Thymus (tissue), 11 donors: ENCODE data around the gene PBX3. TPM values are rescaled to one million over a fixed set of nuclear protein-coding genes. Genes with fewer than 3 reads are reported as not detected.

ENCODE experiments used
- DNase-seq, 9 donors: peaks; one replicate each; pipeline ENCODE4 v3.0.0-alpha.2; 2013; ENCODE audit warnings: low spot score in 9 of 9, low read depth in 6 of 9, missing footprints in 1 of 9
- H3K27ac ChIP-seq, 2 donors: one replicate each; pipeline ENCODE4 v1.5.1; 2013; ENCODE audit warnings: control low read depth in 1 of 2, low read depth in 1 of 2, low read length in 1 of 2, mild to moderate bottlenecking in 1 of 2, moderate library complexity in 1 of 2
- H3K27me3 ChIP-seq, 2 donors: one replicate each; pipeline ENCODE4 v1.5.1; 2013; ENCODE audit warnings: low read length in 1 of 2; ENCODE audit not compliant: control insufficient read depth in 2 of 2, insufficient read depth in 1 of 2
- H3K36me3 ChIP-seq, 2 donors: one replicate each; pipeline ENCODE4 v1.5.1; 2013; ENCODE audit warnings: low read length in 1 of 2, mild to moderate bottlenecking in 1 of 2, moderate library complexity in 1 of 2; ENCODE audit not compliant: control insufficient read depth in 2 of 2, insufficient read depth in 2 of 2
- H3K4me1 ChIP-seq, 2 donors: one replicate each; pipeline ENCODE4 v1.5.1; 2013; ENCODE audit warnings: low read length in 2 of 2; ENCODE audit not compliant: control insufficient read depth in 2 of 2, insufficient read depth in 2 of 2
- H3K4me3 ChIP-seq, 2 donors: one replicate each; pipeline ENCODE4 v1.5.1; 2013; ENCODE audit warnings: low read length in 2 of 2, control low read depth in 1 of 2, mild to moderate bottlenecking in 1 of 2
- H3K9me3 ChIP-seq, 2 donors: one replicate each; pipeline ENCODE4 v1.5.1; 2013; ENCODE audit warnings: low read length in 1 of 2, mild to moderate bottlenecking in 1 of 2; ENCODE audit not compliant: control insufficient read depth in 2 of 2, insufficient read depth in 1 of 2
- whole genome bisulfite sequencing: extraction: QIAGEN DNeasy Blood & Tissue Kit; methylation state at CpG from one replicate; pipeline ENCODE4 v1.1.7; 2013; 5-methylcytosine and 5-hydroxymethylcytosine counted together
- polyA plus RNA-seq: library from polyadenylated mRNA; stranded (reverse); fragments of 200-250 nt; gene quantifications from one replicate; pipeline ENCODE4 v1.2.3, GENCODE V29; 2013
- total RNA-seq: library from RNA; stranded (reverse); fragments of 120-200 nt; gene quantifications from one replicate; pipeline ENCODE4 v1.2.4, GENCODE V29; 2013
- donor health status: healthy.

Gene PBX3
- total and polyA plus RNA-seq, 2 donors, result 16.2 to 21.4 TPM

- H3K27me3 ChIP-seq, result no peaks in the 10 kb centered on the region
- DNase-seq, result no peak
- 97% methylated on average over 19 of the region's 19 CpGs for WGBS
- H3K27ac ChIP-seq, result no peak overlapping the region
- H3K4me3 ChIP-seq, result no peak overlapping the region
- no peaks in the 10 kb centered on the region for H3K9me3 ChIP-seq
- no peaks in the 10 kb centered on the region for H3K36me3 ChIP-seq
- H3K4me1 ChIP-seq, result no peaks in the 10 kb centered on the region
These were observed 247.1 kb downstream of the PBX3 start for GRCh38 chr9:125994066-125994943.

GRCh38 chr9:125995006-125995405, 247.8 kb downstream of the PBX3 start:
- no peak for DNase-seq
- no peak overlapping the region for H3K27ac ChIP-seq
- 94% methylated on average over 5 of the region's 5 CpGs for WGBS
- no peaks in the 10 kb centered on the region for H3K27me3 ChIP-seq
- H3K4me3 ChIP-seq, result no peak overlapping the region
- H3K36me3 ChIP-seq, result no peaks in the 10 kb centered on the region
- H3K9me3 ChIP-seq, result no peaks in the 10 kb centered on the region
- no peaks in the 10 kb centered on the region for H3K4me1 ChIP-seq

DNA sequence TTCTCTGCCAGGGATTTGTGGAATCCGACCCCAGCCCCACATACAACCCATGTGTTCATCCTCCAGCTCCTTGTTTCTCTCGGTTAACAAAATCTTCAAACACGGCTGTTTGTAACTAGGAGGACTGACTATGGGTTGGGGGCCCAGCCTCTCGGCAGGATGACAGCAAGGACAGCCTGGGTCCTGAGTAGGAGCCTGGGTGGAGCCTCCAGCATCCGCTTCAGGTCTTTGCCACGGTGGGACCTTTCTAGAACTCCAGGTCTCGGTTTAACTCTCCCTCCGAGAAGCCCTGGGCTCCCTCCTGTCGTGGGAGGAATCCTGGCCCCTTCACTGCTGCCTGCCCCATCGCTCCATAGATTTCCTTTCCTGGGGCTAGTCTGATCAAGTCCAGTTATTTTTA, 248.5 kb downstream of the PBX3 start:
- no peaks in the 10 kb centered on the region for H3K9me3 ChIP-seq
- no peak overlapping the region for H3K27ac ChIP-seq
- H3K36me3 ChIP-seq, result no peaks in the 10 kb centered on the region
- H3K4me3 ChIP-seq, result no peak overlapping the region
- no peak for DNase-seq
- H3K27me3 ChIP-seq, result no peaks in the 10 kb centered on the region
- no peaks in the 10 kb centered on the region for H3K4me1 ChIP-seq
- 93% methylated on average over 10 of the region's 10 CpGs for WGBS

- Histone ChIP-seq H3K27ac (no peak overlapping the region), H3K27me3 (no peaks in the 10 kb centered on the region), H3K9me3 (no peaks in the 10 kb centered on the region), H3K4me3 (no peak overlapping the region), H3K36me3 (no peaks in the 10 kb centered on the region), H3K4me1 (no peaks in the 10 kb centered on the region)
- WGBS, result 95% methylated on average over 10 of the region's 10 CpGs
- no peak for DNase-seq
These were observed 249.6 kb downstream of the PBX3 start for GRCh38 chr9:125996791-125997190.

- WGBS, result 94% methylated on average over 17 of the region's 17 CpGs
- Histone ChIP-seq H3K4me1 (no peaks in the 10 kb centered on the region), H3K27ac (no peak overlapping the region), H3K4me3 (no peak overlapping the region), H3K9me3 (no peaks in the 10 kb centered on the region), H3K27me3 (no peaks in the 10 kb centered on the region), H3K36me3 (no peaks in the 10 kb centered on the region)
- DNase-seq, result no peak
These were observed 250.1 kb downstream of the PBX3 start for GRCh38 chr9:125997196-125997823.

DNA sequence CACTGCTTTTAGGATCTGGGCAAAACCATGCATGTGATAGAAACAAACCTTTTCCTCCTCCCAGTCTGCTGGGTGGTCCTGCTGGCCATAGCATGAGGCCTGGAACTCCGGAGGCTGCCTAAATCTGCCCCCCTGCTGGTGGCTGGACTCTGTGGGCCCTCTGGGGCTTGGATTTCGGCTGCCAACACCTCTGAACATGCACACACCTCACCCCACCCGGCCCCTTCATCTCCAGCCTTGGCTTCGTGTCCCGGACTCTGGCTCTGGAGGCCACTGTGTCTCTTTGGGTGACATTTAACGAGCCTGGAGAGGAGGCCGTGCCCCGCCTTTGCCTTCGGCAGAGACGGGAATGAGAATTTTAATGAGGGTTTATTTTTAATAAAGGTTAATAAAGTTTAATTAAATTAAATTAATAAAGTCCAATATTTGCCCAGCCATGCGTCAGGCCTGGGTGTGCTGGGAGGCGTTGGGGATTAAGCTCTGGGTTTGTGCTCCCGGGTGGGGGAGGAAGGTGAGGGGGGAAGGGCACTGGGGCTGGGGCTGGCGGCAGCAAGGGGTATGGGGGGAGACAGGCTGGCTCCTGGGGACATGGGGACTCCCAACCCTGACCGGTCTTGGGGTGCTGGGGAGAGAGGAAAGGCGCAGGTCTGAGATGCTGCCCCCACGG, 251.8 kb downstream of the PBX3 start:
- Histone ChIP-seq H3K27me3 (no peaks in the 10 kb centered on the region), H3K9me3 (no peaks in the 10 kb centered on the region), H3K4me1 (no peaks in the 10 kb centered on the region), H3K4me3 (no peak overlapping the region), H3K36me3 (no peaks in the 10 kb centered on the region), H3K27ac (no peak overlapping the region)
- 94% methylated on average over 17 of the region's 17 CpGs for WGBS
- DNase-seq, result no peak

- Histone ChIP-seq H3K36me3 (no peaks in the 10 kb centered on the region), H3K9me3 (no peaks in the 10 kb centered on the region), H3K4me1 (no peaks in the 10 kb centered on the region), H3K27me3 (no peaks in the 10 kb centered on the region), H3K4me3 (no peak overlapping the region), H3K27ac (no peak overlapping the region)
- 94% methylated on average over 2 of the region's 2 CpGs for WGBS
- DNase-seq, result no peak
These were observed 252.3 kb downstream of the PBX3 start for GRCh38 chr9:125999504-125999881.

DNA sequence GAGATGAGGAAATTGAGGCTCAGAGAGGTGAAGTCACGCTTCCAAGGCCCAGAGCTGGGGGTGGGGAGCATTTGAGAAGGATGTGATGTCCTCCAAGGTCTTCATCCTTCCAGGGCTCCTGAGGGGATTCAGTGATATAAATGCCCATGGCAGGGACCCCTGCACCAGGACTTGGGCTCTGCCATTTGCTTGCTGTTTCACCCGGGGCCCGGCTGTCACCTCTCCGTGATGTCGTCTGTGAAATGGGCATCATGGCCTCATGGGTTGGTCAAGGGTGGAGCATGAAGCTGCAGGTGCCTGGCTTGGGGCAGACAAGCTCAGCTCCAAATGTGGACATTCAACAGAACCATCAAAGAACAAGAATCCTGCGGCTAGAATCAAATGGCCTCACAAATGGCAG, 253.1 kb downstream of the PBX3 start:
- H3K4me3 ChIP-seq, result no peak overlapping the region
- no peak overlapping the region for H3K27ac ChIP-seq
- no peak for DNase-seq
- H3K27me3 ChIP-seq, result no peaks in the 10 kb centered on the region
- H3K36me3 ChIP-seq, result no peaks in the 10 kb centered on the region
- 95% methylated on average over 6 of the region's 6 CpGs for WGBS
- H3K4me1 ChIP-seq, result no peaks in the 10 kb centered on the region
- H3K9me3 ChIP-seq, result no peaks in the 10 kb centered on the region
